Osteoblast (primary cell): ENCODE measurements around the gene SSRP1. TPM values are rescaled to one million over a fixed set of nuclear protein-coding genes. Genes with fewer than 3 reads are reported as not detected.
"Not testable (repeated sequence)": the region's sequence is repeated elsewhere in the genome, so short reads cannot be mapped to it uniquely, and the experiment has no call there.

ENCODE experiments used
- DNase-seq: peaks from one replicate; pipeline ENCODE4 v3.0.0; 2011; ENCODE audit warnings: low spot score, mixed read lengths; ENCODE audit not compliant: insufficient read length; ENCODE audit errors: missing footprints
- H2AFZ ChIP-seq: 2 replicates; pipeline ENCODE4 v1.6.0; 2011; ENCODE audit warnings: mild to moderate bottlenecking, low read length
- H3K27ac ChIP-seq: 2 replicates; pipeline ENCODE4 v1.5.1; 2011; ENCODE audit warnings: mild to moderate bottlenecking, low read depth, low read length, moderate library complexity
- H3K27me3 ChIP-seq: 2 replicates; pipeline ENCODE4 v1.6.0; 2012; ENCODE audit warnings: mild to moderate bottlenecking, control low read depth, inconsistent platforms, low read length, moderate library complexity; ENCODE audit not compliant: insufficient read depth
- H3K36me3 ChIP-seq: 2 replicates; pipeline ENCODE4 v1.5.1; 2011; ENCODE audit warnings: mild to moderate bottlenecking, low read length, control low read depth, moderate library complexity; ENCODE audit not compliant: insufficient read depth
- H3K4me1 ChIP-seq: 2 replicates; pipeline ENCODE4 v1.5.1; 2011; ENCODE audit warnings: mild to moderate bottlenecking, low read length, control low read depth, moderate library complexity; ENCODE audit not compliant: insufficient read depth
- H3K4me2 ChIP-seq: 2 replicates; pipeline ENCODE4 v1.6.0; 2011; ENCODE audit warnings: mild to moderate bottlenecking, low read length; ENCODE audit not compliant: insufficient read depth
- H3K4me3 ChIP-seq: fragments of 200-600 bp; sonication (generic); 3 replicates; pipeline ENCODE4 v1.5.1; 2012; ENCODE audit warnings: mild to moderate bottlenecking, low read length, inconsistent platforms; ENCODE audit not compliant: insufficient read depth
- H3K79me2 ChIP-seq: 2 replicates; pipeline ENCODE4 v1.6.0; 2012; ENCODE audit warnings: mild to moderate bottlenecking, low read length, control low read depth, inconsistent platforms; ENCODE audit not compliant: insufficient read depth
- H3K9me3 ChIP-seq: 2 replicates; pipeline ENCODE4 v1.5.1; 2011; ENCODE audit warnings: low read depth, low read length, control low read depth
- H4K20me1 ChIP-seq: 2 replicates; pipeline ENCODE4 v1.6.0; 2012; ENCODE audit warnings: mild to moderate bottlenecking, low read length, control low read depth; ENCODE audit not compliant: insufficient read depth
- CTCF ChIP-seq: IDR thresholded peaks from 2 replicates; pipeline ENCODE4 v1.5.1; 2011; ENCODE audit warnings: mild to moderate bottlenecking, low read depth, low read length, moderate library complexity; ENCODE audit errors: extremely low read depth
- total RNA-seq: library from RNA; depleted of rRNA; stranded (reverse); fragments of >200 nt; gene quantifications from 2 replicates; pipeline ENCODE4 v1.2.3, GENCODE V29; 2012

The SSRP1 gene
- total RNA-seq, 1 donor: 55.4 TPM

- Histone ChIP-seq H3K4me3 (no peak overlapping the region), H3K9me3 (no peaks in the 10 kb centered on the region), H3K79me2 (no peaks in the 10 kb centered on the region), H4K20me1 (no peaks in the 10 kb centered on the region), H3K27ac (no peak overlapping the region), H2AFZ (no peak overlapping the region), H3K4me2 (no peak overlapping the region), H3K27me3 (no peaks in the 10 kb centered on the region), H3K4me1 (peaks cover 30% of the 10 kb centered on the region), H3K36me3 (no peaks in the 10 kb centered on the region)
- no peak for TF ChIP-seq CTCF
- peak; percentile 10 for DNase-seq
Measured at GRCh38 chr11:57283231-57283990, 52.3 kb downstream of the SSRP1 start.

GRCh38 chr11:57281546-57281945 lies 54.1 kb downstream of the SSRP1 start:
- not testable (repeated sequence) for H4K20me1 ChIP-seq

GRCh38 chr11:57279116-57279515 lies 56.6 kb downstream of the SSRP1 start:
- TF ChIP-seq CTCF: no peak
- no peaks in the 10 kb centered on the region for H4K20me1 ChIP-seq
- no peaks in the 10 kb centered on the region for H3K79me2 ChIP-seq
- H3K4me3 ChIP-seq: no peak overlapping the region
- peak overlapping the region; percentile 84 for H3K27ac ChIP-seq
- no peak for DNase-seq
- H3K36me3 ChIP-seq: no peaks in the 10 kb centered on the region
- H3K4me2 ChIP-seq: peak overlapping the region; percentile 1
- H3K27me3 ChIP-seq: no peaks in the 10 kb centered on the region
- H2AFZ ChIP-seq: no peak overlapping the region
- H3K4me1 ChIP-seq: peaks cover 53% of the 10 kb centered on the region
- no peaks in the 10 kb centered on the region for H3K9me3 ChIP-seq

More at GRCh38 chr11:57281546-57281945, 54.1 kb downstream of the SSRP1 start:
- not testable (repeated sequence) for H3K9me3 ChIP-seq, H3K4me2 ChIP-seq, DNase-seq, H3K4me3 ChIP-seq, H3K27ac ChIP-seq, H3K27me3 ChIP-seq, H3K36me3 ChIP-seq, H2AFZ ChIP-seq, H3K79me2 ChIP-seq
- H3K4me1 ChIP-seq: peaks cover 42% of the 10 kb centered on the region

GRCh38 chr11:57278721-57279095 lies 57.0 kb downstream of the SSRP1 start:
- peak overlapping the region; percentile 1 for H3K4me2 ChIP-seq
- H3K9me3 ChIP-seq: peaks cover under 1% of the 10 kb centered on the region
- peak overlapping the region; percentile 84 for H3K27ac ChIP-seq
- peaks cover 50% of the 10 kb centered on the region for H3K4me1 ChIP-seq
- H3K79me2 ChIP-seq: no peaks in the 10 kb centered on the region
- no peak overlapping the region for H3K4me3 ChIP-seq
- no peaks in the 10 kb centered on the region for H3K27me3 ChIP-seq
- TF ChIP-seq CTCF: no peak
- no peak for DNase-seq
- no peaks in the 10 kb centered on the region for H3K36me3 ChIP-seq
- H4K20me1 ChIP-seq: no peaks in the 10 kb centered on the region
- no peak overlapping the region for H2AFZ ChIP-seq
